K562 (cell line): ENCODE results near the gene DDAH2. TPM values are rescaled to one million over a fixed set of nuclear protein-coding genes. Genes with fewer than 3 reads are reported as not detected.

Experiments
- ARNT ChIP-seq, 2 experiments: fragments of 450-650 bp; IDR thresholded peaks; 2 replicates each; pipeline ENCODE4 v1.6.1; 2016; ENCODE audit warnings: mild to moderate bottlenecking in 1 of 2
- ATF2 ChIP-seq: sonication (generic); formaldehyde crosslinking; IDR thresholded peaks from 2 replicates; pipeline ENCODE4 v1.8.1; 2022; ENCODE audit warnings: missing genetic modification reagents
- CBX5 ChIP-seq: IDR thresholded peaks from 2 replicates; pipeline ENCODE4 v1.6.1; 2014; ENCODE audit warnings: low read depth, borderline replicate concordance
- CEBPG ChIP-seq, 3 experiments: fragments of 200-800 bp in 1 of 3; sonication (Bioruptor generic) in 1 of 3; sonication (generic) in 1 of 3; formaldehyde crosslinking in 1 of 3; IDR thresholded peaks in 2 of 3; conservative IDR thresholded peaks in 1 of 3; 2 replicates each; pipeline versions ENCODE4 v1.6.1 to v1.8.0; 2016 to 2022; ENCODE audit warnings: missing compliant biosample characterization in 2 of 3, missing genetic modification characterization in 2 of 3, mild to moderate bottlenecking in 1 of 3, missing genetic modification reagents in 1 of 3
- CGGBP1 ChIP-seq: fragments of 250-450 bp; sonication (Bioruptor Pico); IDR thresholded peaks from 2 replicates; pipeline ENCODE4 v1.9.0; 2021; ENCODE audit warnings: mild to moderate bottlenecking
- CREBBP ChIP-seq: IDR thresholded peaks from one replicate; pipeline ENCODE4 v1.6.1; 2012; ENCODE audit warnings: low read depth, mild to moderate bottlenecking, control low read depth, inconsistent platforms, low read length
- JUND ChIP-seq, 2 experiments: IDR thresholded peaks; 2 replicates in 1 of 2; 3 replicates in 1 of 2; pipeline ENCODE4 v1.6.1; 2011; ENCODE audit warnings: borderline replicate concordance in 2 of 2, low read depth in 2 of 2, low read length in 2 of 2, improper control_type of control experiment in 1 of 2, missing biosample characterization in 1 of 2, missing genetic modification characterization in 1 of 2, missing genetic modification reagents in 1 of 2
- KHSRP ChIP-seq: fragments of 450-650 bp; IDR thresholded peaks from 2 replicates; pipeline ENCODE4 v1.6.1; 2017
- MAFF ChIP-seq: IDR thresholded peaks from 2 replicates; pipeline ENCODE4 v1.6.1; 2012; ENCODE audit warnings: low read length, improper control_type of control experiment
- MAZ ChIP-seq, 2 experiments: fragments of 450-650 bp in 1 of 2; sonication (generic) in 1 of 2; formaldehyde crosslinking; IDR thresholded peaks in 1 of 2; conservative IDR thresholded peaks in 1 of 2; 2 replicates each; pipeline versions ENCODE4 v1.4.0 to v1.5.0; 2020; ENCODE audit warnings: mild to moderate bottlenecking in 1 of 2, missing genetic modification reagents in 1 of 2
- MEF2D ChIP-seq: conservative IDR thresholded peaks from 2 replicates; pipeline ENCODE4 v1.6.1; 2016; ENCODE audit warnings: low read depth, missing genetic modification characterization, missing compliant biosample characterization
- NCOA6 ChIP-seq: fragments of 450-650 bp; IDR thresholded peaks from 2 replicates; pipeline ENCODE4 v1.6.1; 2017; ENCODE audit warnings: mild to moderate bottlenecking
- PHTF2 ChIP-seq: fragments of 250-450 bp; sonication (Bioruptor Pico); IDR thresholded peaks from 2 replicates; pipeline ENCODE4 v1.5.0; 2021; ENCODE audit warnings: mild to moderate bottlenecking
- SMAD1 ChIP-seq: fragments of 150-350 bp; IDR thresholded peaks from 2 replicates; pipeline ENCODE4 v1.6.1; 2014; ENCODE audit warnings: low read length, low read depth; ENCODE audit not compliant: partially characterized antibody
- TSHZ1 ChIP-seq: fragments of 250-450 bp; sonication (Bioruptor Pico); IDR thresholded peaks from 2 replicates; pipeline ENCODE4 v1.4.0; 2020; ENCODE audit warnings: mild to moderate bottlenecking, moderate library complexity
- YBX1 ChIP-seq: fragments of 450-650 bp; IDR thresholded peaks from 2 replicates; pipeline ENCODE4 v1.7.1; 2016; ENCODE audit warnings: mild to moderate bottlenecking
- ZFX ChIP-seq: sonication (generic); formaldehyde crosslinking; IDR thresholded peaks from 2 replicates; pipeline ENCODE4 v1.8.0; 2022; ENCODE audit warnings: mild to moderate bottlenecking, missing genetic modification reagents, moderate library complexity
- ZNF239 ChIP-seq: fragments of 250-450 bp; sonication (Bioruptor Pico); IDR thresholded peaks from 2 replicates; pipeline ENCODE4 v1.4.0; 2020; ENCODE audit warnings: mild to moderate bottlenecking
- polyA plus RNA-seq, 8 experiments: library from polyadenylated mRNA; depleted of rRNA in 4 of 8; stranded (reverse) in 5 of 8; unstranded in 3 of 8; fragments of >200 nt; fragmentation: Nextera tagmentation in 2 of 8; fragmentation: Illumina TruSeq in 1 of 8; extraction: Ambion mirVana in 2 of 8; extraction: Trizol in 1 of 8; gene quantifications; 2 replicates each; pipeline versions ENCODE4 v1.2.1 to v1.2.3, GENCODE V29; 2011 to 2014; ENCODE audit warnings: inconsistent platforms in 1 of 8, missing spikeins in 1 of 8
- total RNA-seq, 7 experiments: library from RNA; depleted of rRNA in 6 of 7; stranded (reverse); fragments of >200 nt in 6 of 7; fragmentation: Illumina TruSeq in 2 of 7; extraction: Trizol in 2 of 7; gene quantifications; 2 replicates each; pipeline versions ENCODE4 v1.2.1 to v1.2.3, GENCODE V29; 2011 to 2021; ENCODE audit warnings: low replicate concordance in 1 of 7
- TF ChIP-seq, protein P1 (sequence below): fragments of 250-450 bp; sonication (Bioruptor Pico); IDR thresholded peaks from 2 replicates; pipeline ENCODE4 v1.4.0; 2020; ENCODE audit warnings: borderline replicate concordance

The DDAH2 gene
- total and polyA plus RNA-seq, 9 of the 15 experiments (the other 6 are each of a cell fraction or from before 2014, with no cell fraction given): 1.8 to 45.4 (median 21.4) TPM

DNA sequence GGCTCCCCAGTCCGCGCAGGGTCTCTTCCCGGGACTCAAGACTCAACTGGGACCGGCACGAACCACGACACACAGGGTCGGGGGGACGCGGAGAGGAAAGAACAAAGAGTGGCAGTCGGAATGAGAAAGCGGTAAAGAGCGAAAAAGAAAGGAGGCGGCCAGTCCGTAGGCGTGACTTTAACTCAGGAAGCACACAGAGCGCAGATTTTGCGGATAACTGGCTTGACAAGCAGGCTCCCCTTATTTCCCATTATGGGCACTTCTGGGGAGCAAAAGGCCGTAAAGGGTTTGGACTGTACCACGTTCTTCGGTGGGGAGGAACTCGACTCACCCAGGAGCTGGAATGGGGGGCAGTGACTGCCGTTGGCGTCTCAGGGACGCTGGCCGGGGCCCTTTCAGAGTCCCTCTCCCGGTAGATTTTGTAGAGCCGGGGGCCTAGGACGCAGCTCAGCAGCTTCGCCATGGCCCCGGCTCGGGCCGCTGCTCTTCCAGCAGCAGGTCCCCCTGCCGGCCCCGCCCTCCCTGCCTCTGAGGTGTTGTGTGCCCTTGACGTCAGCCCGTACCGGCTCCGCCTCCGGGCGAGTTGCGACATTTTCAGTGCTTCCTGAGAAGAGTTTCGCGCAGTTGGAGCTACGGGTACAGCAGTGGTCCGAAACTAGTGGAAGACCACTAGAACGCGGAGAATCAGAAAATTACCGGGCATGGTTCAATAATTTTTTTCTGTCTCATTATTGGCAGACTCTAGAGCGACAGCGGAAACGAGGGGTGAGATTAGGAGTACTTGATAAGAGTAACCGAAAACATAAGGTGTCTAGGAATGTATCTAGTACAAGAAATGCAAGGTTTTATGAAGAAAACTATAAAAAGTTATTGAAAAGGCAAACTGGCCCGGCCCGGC lies 26.0 kb downstream of the DDAH2 start, which contains the start of gene ABHD16A (continued):
- 0 out of 2 replicates have a peak, but pooled peaks have one; percentile 43 for TF ChIP-seq ATF2 (CRISPR knock-in tag)
- TF ChIP-seq ARNT (IDR thresholded peaks at IDR 0.05): peak in 1 of 2 experiments; percentile 25; a peak in 3 of 4 replicates
- TF ChIP-seq, protein P1, sequence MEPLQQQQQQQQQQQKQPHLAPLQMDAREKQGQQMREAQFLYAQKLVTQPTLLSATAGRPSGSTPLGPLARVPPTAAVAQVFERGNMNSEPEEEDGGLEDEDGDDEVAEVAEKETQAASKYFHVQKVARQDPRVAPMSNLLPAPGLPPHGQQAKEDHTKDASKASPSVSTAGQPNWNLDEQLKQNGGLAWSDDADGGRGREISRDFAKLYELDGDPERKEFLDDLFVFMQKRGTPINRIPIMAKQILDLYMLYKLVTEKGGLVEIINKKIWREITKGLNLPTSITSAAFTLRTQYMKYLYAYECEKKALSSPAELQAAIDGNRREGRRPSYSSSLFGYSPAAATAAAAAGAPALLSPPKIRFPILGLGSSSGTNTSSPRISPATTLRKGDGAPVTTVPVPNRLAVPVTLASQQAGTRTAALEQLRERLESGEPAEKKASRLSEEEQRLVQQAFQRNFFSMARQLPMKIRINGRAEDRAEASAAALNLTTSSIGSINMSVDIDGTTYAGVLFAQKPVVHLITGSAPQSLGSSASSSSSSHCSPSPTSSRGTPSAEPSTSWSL (CRISPR knock-in tag): no peak
- peak; percentile 90 for TF ChIP-seq JUND (IDR thresholded peaks at IDR 0.05; ENCODE audit: borderline replicate concordance, low read depth, low read length)
- TF ChIP-seq JUND (tag; IDR thresholded peaks at IDR 0.05; ENCODE audit: borderline replicate concordance, low read depth, low read length): peak; percentile 80; the same call in 1 of the 3 replicates
- TF ChIP-seq CEBPG (CRISPR knock-in tag; IDR thresholded peaks at IDR 0.05): peak; percentile 99
- TF ChIP-seq CEBPG (tag; conservative IDR thresholded peaks at IDR 0.05 in 1 of 2, IDR thresholded peaks at IDR 0.05 in 1 of 2): peak; percentile 99 to 100
- 0 out of 2 replicates have a peak, but pooled peaks have one; percentile 20 for TF ChIP-seq TSHZ1 (CRISPR knock-in tag)
- TF ChIP-seq YBX1: no peak
- TF ChIP-seq SMAD1: no peak
- no peak for TF ChIP-seq PHTF2 (CRISPR knock-in tag)
- no peak; the same call in 1 of the 2 replicates for TF ChIP-seq CGGBP1 (CRISPR knock-in tag)
- TF ChIP-seq ZNF239: no peak; the same call in 1 of the 2 replicates
- no peak; the same call in 1 of the 2 replicates for TF ChIP-seq KHSRP
- peak; percentile 61 for TF ChIP-seq MAFF
- TF ChIP-seq CBX5: no peak
- TF ChIP-seq CREBBP: no peak
- TF ChIP-seq MAZ (CRISPR knock-in tag; conservative IDR thresholded peaks at IDR 0.05 in 1 of 2, IDR thresholded peaks at IDR 0.05 in 1 of 2): peak; percentile 94 to 99
- no peak for TF ChIP-seq NCOA6
- TF ChIP-seq ZFX (CRISPR knock-in tag): peak; percentile 99
- TF ChIP-seq MEF2D (tag): no peak
